ENCODE results near the gene PTPRE.

DNA sequence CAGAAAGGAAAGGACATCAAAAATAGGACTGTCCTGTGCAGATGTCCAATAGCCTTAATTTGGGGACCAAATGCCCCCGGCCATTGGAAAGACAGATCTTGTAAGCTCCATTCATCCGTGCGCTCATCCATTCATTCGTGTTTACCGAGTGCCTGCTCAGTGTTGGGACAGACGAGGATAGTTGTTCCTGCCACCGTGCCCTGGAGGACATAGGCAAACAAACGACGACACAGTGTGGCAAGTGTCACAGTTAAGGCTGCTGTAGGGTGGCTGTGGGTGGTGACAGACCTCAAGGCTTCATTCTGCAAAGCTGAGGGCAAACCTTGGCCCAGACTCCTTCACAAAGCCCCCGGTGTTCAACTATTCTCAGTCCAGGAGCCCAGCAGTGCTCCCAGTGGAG is 191.7 kb downstream of the PTPRE start:
- TF ChIP-seq, protein P1, sequence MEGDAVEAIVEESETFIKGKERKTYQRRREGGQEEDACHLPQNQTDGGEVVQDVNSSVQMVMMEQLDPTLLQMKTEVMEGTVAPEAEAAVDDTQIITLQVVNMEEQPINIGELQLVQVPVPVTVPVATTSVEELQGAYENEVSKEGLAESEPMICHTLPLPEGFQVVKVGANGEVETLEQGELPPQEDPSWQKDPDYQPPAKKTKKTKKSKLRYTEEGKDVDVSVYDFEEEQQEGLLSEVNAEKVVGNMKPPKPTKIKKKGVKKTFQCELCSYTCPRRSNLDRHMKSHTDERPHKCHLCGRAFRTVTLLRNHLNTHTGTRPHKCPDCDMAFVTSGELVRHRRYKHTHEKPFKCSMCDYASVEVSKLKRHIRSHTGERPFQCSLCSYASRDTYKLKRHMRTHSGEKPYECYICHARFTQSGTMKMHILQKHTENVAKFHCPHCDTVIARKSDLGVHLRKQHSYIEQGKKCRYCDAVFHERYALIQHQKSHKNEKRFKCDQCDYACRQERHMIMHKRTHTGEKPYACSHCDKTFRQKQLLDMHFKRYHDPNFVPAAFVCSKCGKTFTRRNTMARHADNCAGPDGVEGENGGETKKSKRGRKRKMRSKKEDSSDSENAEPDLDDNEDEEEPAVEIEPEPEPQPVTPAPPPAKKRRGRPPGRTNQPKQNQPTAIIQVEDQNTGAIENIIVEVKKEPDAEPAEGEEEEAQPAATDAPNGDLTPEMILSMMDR (IDR thresholded peaks at IDR 0.05) = no peak
- TF ChIP-seq CREB1 (CRISPR knock-in tag; IDR thresholded peaks at IDR 0.05) (no peak), GABPB1 (CRISPR knock-in tag; IDR thresholded peaks at IDR 0.05) (no peak), CBFB (CRISPR knock-in tag; IDR thresholded peaks at IDR 0.05; ENCODE audit: low read depth) (no peak), SMAD3 (CRISPR knock-in tag; IDR thresholded peaks at IDR 0.05; ENCODE audit: borderline replicate concordance) (no peak), TCF7 (CRISPR knock-in tag; IDR thresholded peaks at IDR 0.05; ENCODE audit: low read depth) (no peak), ZNF121 (CRISPR knock-in tag; IDR thresholded peaks at IDR 0.05) (no peak), ATF1 (CRISPR knock-in tag; IDR thresholded peaks at IDR 0.05) (no peak), GTF2I (CRISPR knock-in tag; conservative IDR thresholded peaks at IDR 0.05) (no peak), NR3C1 (CRISPR knock-in tag; conservative IDR thresholded peaks at IDR 0.05; ENCODE audit: low read depth) (no peak)
- TF ChIP-seq, protein P2, sequence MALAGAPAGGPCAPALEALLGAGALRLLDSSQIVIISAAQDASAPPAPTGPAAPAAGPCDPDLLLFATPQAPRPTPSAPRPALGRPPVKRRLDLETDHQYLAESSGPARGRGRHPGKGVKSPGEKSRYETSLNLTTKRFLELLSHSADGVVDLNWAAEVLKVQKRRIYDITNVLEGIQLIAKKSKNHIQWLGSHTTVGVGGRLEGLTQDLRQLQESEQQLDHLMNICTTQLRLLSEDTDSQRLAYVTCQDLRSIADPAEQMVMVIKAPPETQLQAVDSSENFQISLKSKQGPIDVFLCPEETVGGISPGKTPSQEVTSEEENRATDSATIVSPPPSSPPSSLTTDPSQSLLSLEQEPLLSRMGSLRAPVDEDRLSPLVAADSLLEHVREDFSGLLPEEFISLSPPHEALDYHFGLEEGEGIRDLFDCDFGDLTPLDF (CRISPR knock-in tag; IDR thresholded peaks at IDR 0.05) = no peak
- TF ChIP-seq, protein P3, sequence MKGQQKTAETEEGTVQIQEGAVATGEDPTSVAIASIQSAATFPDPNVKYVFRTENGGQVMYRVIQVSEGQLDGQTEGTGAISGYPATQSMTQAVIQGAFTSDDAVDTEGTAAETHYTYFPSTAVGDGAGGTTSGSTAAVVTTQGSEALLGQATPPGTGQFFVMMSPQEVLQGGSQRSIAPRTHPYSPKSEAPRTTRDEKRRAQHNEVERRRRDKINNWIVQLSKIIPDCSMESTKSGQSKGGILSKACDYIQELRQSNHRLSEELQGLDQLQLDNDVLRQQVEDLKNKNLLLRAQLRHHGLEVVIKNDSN (CRISPR knock-in tag; IDR thresholded peaks at IDR 0.05) = no peak
- TF ChIP-seq, protein P4, sequence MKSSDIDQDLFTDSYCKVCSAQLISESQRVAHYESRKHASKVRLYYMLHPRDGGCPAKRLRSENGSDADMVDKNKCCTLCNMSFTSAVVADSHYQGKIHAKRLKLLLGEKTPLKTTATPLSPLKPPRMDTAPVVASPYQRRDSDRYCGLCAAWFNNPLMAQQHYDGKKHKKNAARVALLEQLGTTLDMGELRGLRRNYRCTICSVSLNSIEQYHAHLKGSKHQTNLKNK (CRISPR knock-in tag; IDR thresholded peaks at IDR 0.05) = no peak
